HuH-7 (cell line): ENCODE data around the gene SGMS1.

ENCODE experiments used
- DNase-seq: peaks from one replicate; pipeline ENCODE4 v3.0.0; 2011; ENCODE audit warnings: low spot score

SGMS1 gene

GRCh38 chr10:50613150-50613549, 10.6 kb downstream of the SGMS1 start:
- DNase-seq, result no peak

- no peak for DNase-seq
Observed at GRCh38 chr10:50610368-50610767, 13.4 kb downstream of the SGMS1 start.

- no peak for DNase-seq
Observed at GRCh38 chr10:50607356-50607925, 16.3 kb downstream of the SGMS1 start.

GRCh38 chr10:50605951-50606270, 17.8 kb downstream of the SGMS1 start:
- DNase-seq, result no peak

- peak; percentile 14 for DNase-seq
Observed at GRCh38 chr10:50605269-50605950, 18.3 kb downstream of the SGMS1 start.

GRCh38 chr10:50604809-50605208, 18.9 kb downstream of the SGMS1 start:
- DNase-seq, result no peak

GRCh38 chr10:50604049-50604640, 19.6 kb downstream of the SGMS1 start:
- DNase-seq, result no peak

GRCh38 chr10:50603151-50603850, 20.5 kb downstream of the SGMS1 start:
- DNase-seq, result no peak

- DNase-seq, result no peak
Observed at GRCh38 chr10:50601974-50602373, 21.8 kb downstream of the SGMS1 start.

- no peak for DNase-seq
Observed at GRCh38 chr10:50600831-50601477, 22.8 kb downstream of the SGMS1 start.

GRCh38 chr10:50600286-50600685, 23.5 kb downstream of the SGMS1 start:
- no peak for DNase-seq

- DNase-seq, result no peak
Observed at GRCh38 chr10:50596897-50597296, 26.9 kb downstream of the SGMS1 start.

GRCh38 chr10:50596456-50596855, 27.3 kb downstream of the SGMS1 start:
- DNase-seq, result no peak

- no peak for DNase-seq
Observed at GRCh38 chr10:50595785-50596184, 28.0 kb downstream of the SGMS1 start.

GRCh38 chr10:50593523-50594376, 30.0 kb downstream of the SGMS1 start:
- no peak for DNase-seq

GRCh38 chr10:50592961-50593418, 30.8 kb downstream of the SGMS1 start:
- DNase-seq, result no peak

- no peak for DNase-seq
Observed at GRCh38 chr10:50590935-50591334, 32.8 kb downstream of the SGMS1 start.

GRCh38 chr10:50586740-50587088, 37.0 kb downstream of the SGMS1 start:
- no peak for DNase-seq

GRCh38 chr10:50585921-50586739, 37.6 kb downstream of the SGMS1 start:
- no peak for DNase-seq
